Thymus (tissue), 11 donors: Measurements from ENCODE around the gene TGFB1I1. TPM values are rescaled to one million over a fixed set of nuclear protein-coding genes. Genes with fewer than 3 reads are reported as not detected.
"Not testable (repeated sequence)": the region's sequence is repeated elsewhere in the genome, so short reads cannot be mapped to it uniquely, and the experiment has no call there.

Experiments
- DNase-seq, 9 donors: peaks; one replicate each; pipeline ENCODE4 v3.0.0-alpha.2; 2013; ENCODE audit warnings: low spot score in 9 of 9, low read depth in 6 of 9, missing footprints in 1 of 9
- H3K27ac ChIP-seq, 2 donors: one replicate each; pipeline ENCODE4 v1.5.1; 2013; ENCODE audit warnings: control low read depth in 1 of 2, low read depth in 1 of 2, low read length in 1 of 2, mild to moderate bottlenecking in 1 of 2, moderate library complexity in 1 of 2
- H3K27me3 ChIP-seq, 2 donors: one replicate each; pipeline ENCODE4 v1.5.1; 2013; ENCODE audit warnings: low read length in 1 of 2; ENCODE audit not compliant: control insufficient read depth in 2 of 2, insufficient read depth in 1 of 2
- H3K36me3 ChIP-seq, 2 donors: one replicate each; pipeline ENCODE4 v1.5.1; 2013; ENCODE audit warnings: low read length in 1 of 2, mild to moderate bottlenecking in 1 of 2, moderate library complexity in 1 of 2; ENCODE audit not compliant: control insufficient read depth in 2 of 2, insufficient read depth in 2 of 2
- H3K4me1 ChIP-seq, 2 donors: one replicate each; pipeline ENCODE4 v1.5.1; 2013; ENCODE audit warnings: low read length in 2 of 2; ENCODE audit not compliant: control insufficient read depth in 2 of 2, insufficient read depth in 2 of 2
- H3K4me3 ChIP-seq, 2 donors: one replicate each; pipeline ENCODE4 v1.5.1; 2013; ENCODE audit warnings: low read length in 2 of 2, control low read depth in 1 of 2, mild to moderate bottlenecking in 1 of 2
- H3K9me3 ChIP-seq, 2 donors: one replicate each; pipeline ENCODE4 v1.5.1; 2013; ENCODE audit warnings: low read length in 1 of 2, mild to moderate bottlenecking in 1 of 2; ENCODE audit not compliant: control insufficient read depth in 2 of 2, insufficient read depth in 1 of 2
- WGBS: extraction: QIAGEN DNeasy Blood & Tissue Kit; methylation state at CpG from one replicate; pipeline ENCODE4 v1.1.7; 2013; 5-methylcytosine and 5-hydroxymethylcytosine counted together
- polyA plus RNA-seq: library from polyadenylated mRNA; stranded (reverse); fragments of 200-250 nt; gene quantifications from one replicate; pipeline ENCODE4 v1.2.3, GENCODE V29; 2013
- total RNA-seq: library from RNA; stranded (reverse); fragments of 120-200 nt; gene quantifications from one replicate; pipeline ENCODE4 v1.2.4, GENCODE V29; 2013
- donor health status: healthy.

TGFB1I1 gene
- total and polyA plus RNA-seq, 2 donors = 1.5 to 9.2 TPM

DNA sequence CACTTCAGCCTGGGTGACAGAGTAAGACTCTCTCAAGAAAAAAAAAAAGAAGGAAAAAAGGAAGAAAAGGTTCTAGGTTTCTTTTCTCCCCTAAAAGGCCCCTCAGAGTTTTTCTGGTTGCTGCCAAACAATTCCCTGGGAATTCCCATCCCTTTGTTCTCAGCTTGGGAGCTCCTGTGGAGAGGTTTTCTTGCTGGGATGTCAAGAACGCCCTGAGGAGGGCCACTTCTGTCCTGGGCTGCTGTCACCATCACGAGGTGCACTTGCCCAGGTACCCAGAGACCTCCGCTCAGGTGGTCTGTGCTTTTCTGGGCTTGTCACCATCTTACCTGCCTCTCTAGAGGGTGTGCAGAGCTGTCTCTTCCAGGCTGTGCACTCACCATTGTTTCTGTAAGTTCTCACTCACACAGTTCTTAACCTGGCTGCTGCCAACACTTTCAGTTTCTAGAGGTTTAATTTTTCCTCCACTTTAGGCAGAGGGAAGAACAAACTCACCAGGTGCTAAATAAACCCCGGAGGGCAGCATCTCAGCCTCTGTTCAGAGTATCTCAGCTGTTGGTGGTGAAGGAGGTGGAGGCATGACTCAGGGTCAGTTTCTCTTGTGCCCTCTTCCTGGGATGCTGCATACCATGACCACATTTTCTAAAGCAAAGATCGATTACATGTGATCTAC lies 41.4 kb upstream of the TGFB1I1 start:
- no peak overlapping the region for H3K27ac ChIP-seq
- 72% methylated on average over 5 of the region's 5 CpGs for WGBS

DNA sequence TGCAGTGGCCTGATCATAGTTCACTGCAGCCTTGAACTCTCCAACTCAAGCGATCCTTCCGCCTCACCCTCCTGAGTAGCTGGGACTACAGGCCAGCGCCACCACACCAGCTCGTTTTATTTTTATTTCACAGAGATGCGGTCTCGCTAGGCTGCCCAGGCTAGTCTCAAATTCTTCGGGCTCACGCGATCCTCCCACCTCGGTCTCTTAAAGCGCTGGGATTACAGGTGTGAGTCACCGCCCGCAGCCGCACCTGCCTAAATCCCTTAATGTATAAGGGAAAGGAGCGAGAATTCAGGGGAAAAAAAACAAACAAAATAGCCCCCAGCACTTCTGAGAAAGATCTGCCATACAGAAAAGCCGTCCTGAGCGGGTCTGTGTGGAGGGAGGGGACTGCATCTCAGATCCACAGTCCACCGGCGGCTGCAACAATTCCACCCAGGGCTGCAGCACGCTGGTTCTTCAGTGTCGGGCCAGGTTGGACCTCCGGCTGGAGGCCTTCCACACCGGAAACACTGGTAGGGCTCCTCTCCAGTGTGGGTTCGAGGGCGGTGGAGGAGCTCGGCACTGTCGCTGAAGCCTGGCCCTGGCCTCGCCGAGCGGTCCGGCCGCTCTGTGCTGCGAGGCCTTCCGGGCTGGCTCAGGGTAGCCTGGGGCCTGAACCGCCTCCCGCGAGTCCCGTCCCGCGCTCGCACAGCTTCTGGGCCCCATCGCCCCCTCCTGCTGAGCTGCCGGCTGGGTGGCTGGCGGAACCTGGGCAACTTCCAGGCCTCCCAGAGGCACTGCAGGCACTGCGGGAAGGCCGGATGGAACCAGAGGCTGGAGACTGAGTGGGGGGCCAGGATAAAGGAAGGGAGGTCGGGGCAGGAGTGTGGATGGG lies 36.4 kb upstream of the TGFB1I1 start:
- no peak for DNase-seq
- Histone ChIP-seq H3K4me1 (no peaks in the 10 kb centered on the region), H3K27me3 (no peaks in the 10 kb centered on the region), H3K36me3 (no peaks in the 10 kb centered on the region), H3K27ac (no peak overlapping the region), H3K9me3 (no peaks in the 10 kb centered on the region), H3K4me3 (no peak overlapping the region)
- WGBS = 98% methylated on average over 47 of the region's 47 CpGs

More for the DNA sequence above, 41.4 kb upstream of the TGFB1I1 start:
- H3K36me3 ChIP-seq = no peaks in the 10 kb centered on the region
- H3K4me3 ChIP-seq = no peak overlapping the region
- H3K27me3 ChIP-seq = peaks cover 0 to 9% of the 10 kb centered on the region in 2 donors
- H3K9me3 ChIP-seq = peaks cover 0 to 6% of the 10 kb centered on the region in 2 donors
- no peak for DNase-seq
- peaks cover 0 to 4% of the 10 kb centered on the region in 2 donors for H3K4me1 ChIP-seq

DNA sequence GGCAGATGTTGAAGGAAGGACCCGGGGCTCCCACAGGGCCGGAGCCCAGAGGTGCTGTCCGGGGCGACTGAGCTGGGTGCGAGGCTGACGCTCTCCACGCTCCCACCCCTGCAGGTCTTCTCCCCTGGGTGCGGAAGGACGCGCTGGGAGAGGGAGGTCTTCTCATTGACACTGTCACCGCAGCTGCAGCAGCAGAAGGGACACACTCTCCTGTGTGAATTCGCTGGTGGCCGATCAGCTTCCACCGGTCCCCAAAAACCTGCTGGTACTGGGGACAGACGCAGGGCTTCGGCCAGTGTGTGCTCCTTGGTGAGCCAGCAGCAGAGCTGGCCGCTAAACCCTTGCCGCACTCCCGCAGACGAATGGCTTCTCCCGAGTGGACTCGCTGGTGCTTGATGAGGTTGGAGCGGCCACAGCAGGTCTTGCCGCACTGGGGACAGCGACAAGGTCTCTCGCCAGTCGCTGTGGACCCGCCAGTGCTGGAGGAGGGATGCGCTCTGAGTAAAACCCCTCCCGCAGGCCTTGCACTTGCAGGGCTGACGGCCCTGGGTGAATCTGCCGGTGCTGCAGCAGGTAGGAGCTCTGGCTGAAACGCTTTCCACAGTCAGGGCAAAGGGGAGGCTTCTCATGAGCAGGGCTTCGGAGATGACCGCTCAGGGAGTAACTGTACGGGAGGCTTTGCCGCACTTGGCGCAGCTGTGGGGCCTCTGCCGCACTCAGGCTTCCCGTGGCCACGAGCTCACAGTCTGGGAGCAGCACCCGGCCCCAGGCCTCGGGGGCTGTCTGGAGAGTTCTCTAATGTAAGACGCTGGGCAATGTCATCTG lies 35.5 kb upstream of the TGFB1I1 start:
- no peaks in the 10 kb centered on the region for H3K9me3 ChIP-seq
- peaks cover 0 to 1% of the 10 kb centered on the region in 2 donors for H3K27me3 ChIP-seq
- H3K36me3 ChIP-seq = no peaks in the 10 kb centered on the region
- H3K4me1 ChIP-seq = no peaks in the 10 kb centered on the region
- H3K4me3 ChIP-seq = no peak overlapping the region
- no peak overlapping the region for H3K27ac ChIP-seq
- DNase-seq = no peak
- 97% methylated on average over 44 of the region's 44 CpGs for WGBS

GRCh38 chr16:31438414-31438813 lies 33.5 kb upstream of the TGFB1I1 start:
- Histone ChIP-seq H3K4me3 (no peak overlapping the region), H3K4me1 (no peaks in the 10 kb centered on the region), H3K36me3 (no peaks in the 10 kb centered on the region), H3K27ac (no peak overlapping the region), H3K9me3 (no peaks in the 10 kb centered on the region), H3K27me3 (peaks cover 3 to 16% of the 10 kb centered on the region in 2 donors)
- no peak for DNase-seq
- WGBS = 96% methylated on average over 2 of the region's 2 CpGs

DNA sequence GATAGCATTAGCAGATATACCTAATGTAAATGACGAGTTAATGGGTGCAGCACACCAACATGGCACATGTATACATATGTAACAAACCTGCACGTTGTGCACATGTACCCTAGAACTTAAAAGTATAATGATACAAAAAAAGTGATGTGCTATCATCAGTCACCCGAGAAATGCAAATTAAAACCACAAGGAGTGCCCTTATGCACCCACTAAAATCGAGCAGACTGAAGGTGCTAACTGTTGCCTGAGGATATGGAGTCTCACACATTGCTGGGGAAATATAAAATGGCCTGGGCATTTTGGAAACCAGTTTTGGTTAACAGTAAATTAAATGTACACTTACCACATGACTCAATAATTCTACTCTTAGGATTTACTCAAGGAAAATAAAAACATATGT lies 32.9 kb upstream of the TGFB1I1 start:
- 81% methylated on average over 4 of the region's 4 CpGs for WGBS
- H3K4me3 ChIP-seq, H3K36me3 ChIP-seq, DNase-seq, H3K4me1 ChIP-seq, H3K9me3 ChIP-seq, H3K27ac ChIP-seq: not testable (repeated sequence)
- H3K27me3 ChIP-seq = peaks cover 3 to 16% of the 10 kb centered on the region in 2 donors

GRCh38 chr16:31439519-31439918 lies 32.4 kb upstream of the TGFB1I1 start:
- Histone ChIP-seq H3K4me1 (no peaks in the 10 kb centered on the region), H3K4me3 (no peak overlapping the region), H3K9me3 (no peaks in the 10 kb centered on the region), H3K27ac (no peak overlapping the region), H3K36me3 (no peaks in the 10 kb centered on the region), H3K27me3 (peaks cover 3 to 16% of the 10 kb centered on the region in 2 donors)
- DNase-seq = no peak
- 97% methylated on average over 3 of the region's 3 CpGs for WGBS

DNA sequence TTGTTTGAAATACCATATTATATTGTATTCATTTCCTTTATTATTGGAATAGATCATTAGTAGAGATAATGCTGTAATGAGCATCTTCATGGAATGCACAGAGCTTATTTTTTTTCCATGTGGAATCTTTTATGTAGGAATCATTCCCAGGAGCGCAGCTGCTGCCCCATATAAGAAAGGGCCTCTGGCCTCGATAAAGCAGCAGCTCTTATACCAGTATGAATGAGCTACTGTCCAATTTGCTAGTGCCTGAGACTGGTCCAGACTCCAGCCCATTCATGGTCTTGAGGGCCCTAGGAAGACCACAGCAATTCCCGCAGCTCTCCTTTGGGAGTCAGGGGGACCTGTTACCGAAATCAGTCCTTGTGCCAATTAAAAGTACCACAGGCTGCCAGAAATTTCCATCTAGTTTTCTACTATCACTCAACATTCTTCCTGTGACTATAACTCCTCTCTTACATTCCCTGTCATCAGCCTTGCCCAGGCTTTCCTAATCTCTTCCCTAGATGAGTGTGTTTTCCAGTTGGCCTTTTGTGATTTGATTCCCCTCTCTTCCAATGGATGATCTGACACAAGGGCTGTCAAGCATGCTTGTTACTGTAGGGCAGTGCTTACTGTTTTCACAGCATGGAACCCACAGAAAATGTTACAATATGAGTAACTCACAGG lies 31.3 kb upstream of the TGFB1I1 start:
- no peak for DNase-seq
- no peaks in the 10 kb centered on the region for H3K4me1 ChIP-seq
- H3K4me3 ChIP-seq = no peak overlapping the region
- H3K9me3 ChIP-seq = no peaks in the 10 kb centered on the region
- 97% methylated on average over 4 of the region's 4 CpGs for WGBS
- H3K27me3 ChIP-seq = peaks cover 3 to 16% of the 10 kb centered on the region in 2 donors
- H3K36me3 ChIP-seq = no peaks in the 10 kb centered on the region
- H3K27ac ChIP-seq = no peak overlapping the region

DNA sequence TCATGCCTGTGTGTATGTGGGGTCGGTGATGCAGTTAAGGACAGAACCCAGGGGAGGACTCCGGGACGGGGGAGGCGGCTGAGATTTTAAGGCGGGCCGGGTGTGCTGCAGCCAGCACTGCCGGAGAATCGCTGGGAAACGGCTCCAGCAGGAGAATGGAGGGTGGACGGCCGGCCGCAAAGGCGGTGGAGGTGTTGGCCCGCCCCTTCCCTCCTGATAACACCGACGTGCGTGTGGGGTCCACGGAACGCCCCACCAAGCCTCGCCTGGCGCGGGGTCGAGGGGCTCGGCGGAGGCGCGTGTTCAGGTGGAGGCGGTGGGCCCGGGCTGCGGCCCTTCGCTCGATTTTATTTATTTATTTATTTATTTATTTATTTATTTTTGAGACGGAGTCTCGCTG lies 30.0 kb upstream of the TGFB1I1 start:
- H3K27ac ChIP-seq = no peak overlapping the region
- H3K4me3 ChIP-seq = no peak overlapping the region

More for the DNA sequence above, 30.0 kb upstream of the TGFB1I1 start:
- Histone ChIP-seq H3K36me3 (no peaks in the 10 kb centered on the region), H3K4me1 (no peaks in the 10 kb centered on the region), H3K27me3 (peaks cover 3 to 16% of the 10 kb centered on the region in 2 donors), H3K9me3 (no peaks in the 10 kb centered on the region)
- no peak for DNase-seq
- WGBS = 83% methylated on average over 34 of the region's 34 CpGs
